HG03097 (cell line): Measurements from ENCODE around the gene SDC1.
"Not testable (repeated sequence)": the region's sequence is repeated elsewhere in the genome, so short reads cannot be mapped to it uniquely, and the experiment has no call there.

Experiments used
- ATAC-seq: cut with Tn5 transposase; IDR thresholded peaks from one replicate; pipeline ENCODE4 v1.9.1; 2021; ENCODE audit not compliant: unreplicated experiment, low FRiP score

SDC1 gene, protein sequence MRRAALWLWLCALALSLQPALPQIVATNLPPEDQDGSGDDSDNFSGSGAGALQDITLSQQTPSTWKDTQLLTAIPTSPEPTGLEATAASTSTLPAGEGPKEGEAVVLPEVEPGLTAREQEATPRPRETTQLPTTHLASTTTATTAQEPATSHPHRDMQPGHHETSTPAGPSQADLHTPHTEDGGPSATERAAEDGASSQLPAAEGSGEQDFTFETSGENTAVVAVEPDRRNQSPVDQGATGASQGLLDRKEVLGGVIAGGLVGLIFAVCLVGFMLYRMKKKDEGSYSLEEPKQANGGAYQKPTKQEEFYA

DNA sequence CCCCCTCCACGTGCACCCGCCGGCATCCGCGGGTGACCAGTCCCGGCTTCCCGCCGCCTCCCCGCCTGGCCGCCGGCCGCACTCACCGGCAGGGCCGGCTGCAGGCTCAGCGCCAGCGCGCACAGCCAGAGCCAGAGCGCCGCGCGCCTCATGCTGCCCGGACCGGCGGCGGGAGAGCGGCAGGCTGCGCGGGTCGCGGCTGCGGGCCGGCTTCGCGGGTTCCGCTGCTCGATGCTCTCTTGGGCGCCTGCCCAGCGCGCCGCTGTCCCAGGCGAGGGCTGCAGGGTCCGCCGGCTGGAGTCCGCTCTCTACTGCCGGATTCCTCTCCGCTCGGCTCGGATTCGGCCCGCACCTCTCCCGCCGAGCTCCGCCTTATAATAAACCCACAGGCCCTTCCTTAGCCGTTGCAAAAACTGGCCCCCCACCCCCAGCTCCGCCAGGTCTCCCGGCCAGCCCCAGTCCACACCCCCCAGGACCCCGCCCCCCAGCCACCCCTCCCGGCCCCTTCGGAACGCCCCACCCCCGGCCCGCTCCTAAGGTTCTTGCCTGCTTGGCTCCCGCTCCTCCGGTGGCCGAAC is at the start of gene SDC1:
Gene SDC1, minus strand, starts transcription at position 415 of the 578 bp plus-strand sequence. Its CDS starts 263 bp downstream, at position 152.
- ATAC-seq: no peak

GRCh38 chr2:20273042-20273441 is 48.1 kb upstream of the SDC1 start:
- no peak for ATAC-seq

DNA sequence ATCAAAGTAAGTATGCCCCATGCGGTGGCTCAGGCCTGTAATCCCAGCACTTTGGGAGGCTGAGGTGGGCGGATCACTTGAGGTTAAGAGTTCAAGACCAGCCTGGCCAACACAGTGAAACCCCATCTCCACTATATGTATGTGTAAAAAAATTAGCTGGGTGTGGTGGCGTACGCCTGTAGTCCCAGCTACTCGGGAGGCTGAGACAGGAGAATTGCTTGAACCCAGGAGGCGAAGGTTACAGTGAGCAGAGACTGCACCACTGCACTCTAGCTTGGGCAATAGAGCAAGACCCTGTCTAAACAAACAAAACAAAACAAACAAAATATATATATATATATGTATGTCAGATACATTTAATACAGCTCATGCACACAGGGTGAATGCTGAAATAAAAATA is 43.4 kb upstream of the SDC1 start:
- not testable (repeated sequence) for ATAC-seq

DNA sequence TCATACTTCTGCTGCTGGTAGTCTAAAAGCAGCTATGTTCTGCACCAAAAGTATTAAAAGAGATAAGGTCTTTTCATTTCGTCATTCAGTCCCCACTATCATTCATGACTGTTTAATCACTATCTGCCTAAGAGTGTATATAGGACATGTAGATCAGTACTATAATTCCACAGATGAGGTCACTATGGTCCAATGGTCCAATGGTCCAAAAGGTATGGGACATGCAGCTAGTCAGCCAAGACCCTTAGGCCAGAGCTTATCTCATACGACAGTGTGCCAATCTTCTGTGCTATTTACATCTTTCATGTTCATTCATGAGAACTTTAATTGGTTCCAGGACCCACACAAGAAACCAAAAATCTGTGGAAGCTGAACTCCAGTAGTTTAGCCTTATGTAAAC is 42.6 kb upstream of the SDC1 start:
- ATAC-seq: no peak

DNA sequence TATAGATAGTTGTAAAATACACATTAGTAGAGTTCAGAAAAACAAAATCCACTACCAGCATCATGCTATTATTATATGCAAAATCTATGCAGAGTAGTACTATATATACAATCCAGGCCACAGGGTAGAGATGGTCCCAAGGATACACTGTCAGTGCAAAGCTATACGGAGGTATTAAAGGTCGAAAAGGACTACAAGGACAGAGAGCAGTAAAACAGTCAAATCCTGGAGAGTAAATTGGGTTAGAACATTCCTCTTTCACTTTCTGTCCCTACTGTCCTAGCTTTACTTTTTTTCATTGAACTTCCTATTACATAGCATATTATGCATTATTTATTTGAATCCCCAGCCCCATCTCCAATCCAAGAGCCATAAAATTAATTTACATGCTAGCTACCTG is 39.7 kb upstream of the SDC1 start:
- no peak for ATAC-seq

DNA sequence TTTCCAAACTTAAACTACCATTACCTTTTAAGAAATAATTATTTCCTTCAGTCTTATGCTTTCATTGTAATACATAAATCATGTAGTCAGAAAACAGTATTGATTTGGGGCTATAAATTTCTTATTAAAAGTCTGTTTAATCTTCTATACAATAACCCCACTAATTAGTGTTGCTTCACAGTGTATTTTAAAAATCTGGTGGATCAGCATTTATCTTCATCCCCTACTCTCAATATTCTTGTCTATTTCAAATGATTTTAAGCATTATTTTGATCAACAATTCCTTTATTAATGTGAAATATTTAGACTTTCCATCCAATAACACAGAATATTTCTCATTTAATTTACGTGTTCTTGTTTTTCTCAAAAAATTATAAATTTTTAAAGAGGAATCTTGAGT is 32.5 kb upstream of the SDC1 start:
- ATAC-seq: no peak

- no peak for ATAC-seq
Observed at GRCh38 chr2:20254731-20255130, 29.8 kb upstream of the SDC1 start.

DNA sequence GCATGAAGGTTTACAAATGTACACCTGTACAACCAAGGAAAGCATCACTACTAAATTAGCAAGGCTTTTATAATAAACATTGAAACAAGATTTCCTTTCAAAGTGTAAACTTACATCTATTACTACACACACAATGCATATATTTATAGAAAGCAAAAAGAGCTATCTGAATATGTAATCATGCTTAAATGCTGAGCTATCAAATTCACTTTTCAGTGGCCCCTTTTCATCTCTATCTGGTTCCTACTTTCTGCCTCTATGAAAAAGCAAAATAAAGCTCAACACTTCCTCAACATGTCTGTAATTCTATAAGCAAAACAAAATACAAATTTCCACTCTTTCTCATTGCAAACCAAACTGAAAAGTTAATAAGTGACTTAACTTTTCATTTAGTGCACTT is 25.5 kb upstream of the SDC1 start:
- ATAC-seq: no peak

- ATAC-seq: no peak
Observed at GRCh38 chr2:20249170-20249569, 24.2 kb upstream of the SDC1 start.

DNA sequence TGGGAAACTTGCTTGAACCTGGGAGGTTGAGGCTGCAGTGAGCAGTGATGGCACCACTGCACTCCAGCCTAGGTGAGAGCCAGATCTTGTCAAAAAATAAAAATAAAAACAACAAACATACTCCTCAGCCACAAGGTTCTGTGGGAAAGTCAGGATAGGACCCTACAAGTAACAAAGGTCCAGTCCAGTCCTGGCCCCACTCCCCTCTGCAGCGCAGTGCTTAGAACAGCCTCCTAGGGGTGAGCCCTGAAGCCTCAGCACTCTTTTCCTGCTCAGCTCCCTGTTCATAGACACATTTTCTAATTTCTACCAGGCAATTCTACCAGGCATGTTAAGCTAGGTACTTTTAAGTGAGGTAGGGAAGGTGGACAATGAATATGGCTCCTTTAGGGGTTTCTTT is 22.2 kb upstream of the SDC1 start:
- no peak for ATAC-seq

DNA sequence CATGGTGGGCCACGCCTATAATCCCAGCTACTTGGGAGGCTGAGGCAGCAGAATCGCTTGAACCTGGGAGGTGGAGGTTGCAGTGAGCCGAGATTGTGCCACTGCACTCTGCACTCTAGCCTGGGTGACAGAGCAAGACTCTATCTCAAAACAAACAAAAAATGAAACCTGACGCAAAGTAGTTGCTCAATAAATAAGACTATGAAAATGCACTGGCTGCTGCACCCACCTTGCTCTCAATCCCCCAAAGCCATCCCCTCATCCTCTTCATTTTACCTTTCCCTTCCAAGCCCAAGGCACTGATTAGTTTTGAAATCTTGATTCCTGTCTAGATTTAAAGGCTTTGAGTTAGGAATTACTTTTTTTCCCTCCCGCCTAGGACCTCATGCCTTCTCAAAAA is 18.7 kb upstream of the SDC1 start:
- not testable (repeated sequence) for ATAC-seq

- ATAC-seq: no peak
Observed at GRCh38 chr2:20242727-20243377, 17.9 kb upstream of the SDC1 start.

DNA sequence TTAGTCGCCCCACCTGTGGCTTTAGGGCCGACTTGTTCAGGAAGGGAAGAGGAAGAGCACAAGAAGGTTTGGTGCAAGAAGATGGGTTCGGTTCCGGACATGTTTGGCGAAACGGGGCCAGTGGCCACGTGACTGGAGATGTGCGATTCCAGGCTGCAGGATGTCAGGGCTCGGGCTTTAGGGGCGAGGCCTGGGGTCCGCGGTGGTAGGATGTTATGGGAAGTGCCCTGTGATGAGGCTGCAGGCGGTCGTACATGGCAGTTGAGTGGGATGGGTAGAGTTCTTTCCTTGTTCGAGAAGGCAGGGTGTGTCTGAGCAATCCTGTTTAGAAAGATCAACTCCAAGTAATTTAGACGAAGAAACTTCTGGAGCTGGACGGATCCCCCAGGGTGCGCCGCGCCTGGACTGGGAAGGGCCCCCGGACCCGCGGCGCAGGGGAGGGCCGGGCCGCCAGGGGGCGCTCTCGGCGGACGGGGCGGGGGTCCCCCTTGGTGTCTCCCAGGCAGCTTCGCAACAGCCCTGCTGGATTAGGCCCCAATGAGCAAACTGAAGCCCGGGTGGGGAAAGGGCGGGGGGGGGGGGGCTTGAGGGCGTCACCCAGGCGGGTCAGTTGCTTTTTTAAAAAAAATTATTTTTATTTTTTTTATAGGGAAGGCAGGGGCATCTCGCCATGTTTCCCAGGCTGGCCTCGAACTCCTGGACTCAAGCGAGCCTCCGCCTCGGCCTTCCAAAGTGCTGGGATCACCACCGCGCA is 17.2 kb upstream of the SDC1 start:
- no peak for ATAC-seq

DNA sequence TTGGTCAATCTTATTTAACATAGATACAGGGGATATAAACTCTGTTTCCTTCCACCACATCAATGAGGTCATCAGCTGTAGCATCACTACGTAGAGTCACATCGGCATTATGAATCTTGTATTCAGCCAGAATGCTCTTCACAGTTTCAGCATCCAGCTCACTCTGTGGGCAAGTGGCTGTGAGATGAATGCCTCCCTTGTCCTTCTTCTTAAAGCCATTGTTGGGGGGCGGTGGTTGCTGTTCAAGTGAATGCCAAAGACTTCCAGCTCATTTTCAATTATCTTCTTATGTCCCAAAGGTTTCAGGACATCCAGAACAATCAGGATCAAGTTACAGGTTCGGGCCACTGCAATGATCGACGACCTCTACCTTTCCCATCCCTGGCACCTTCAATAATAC is 15.4 kb upstream of the SDC1 start:
- ATAC-seq: not testable (repeated sequence)

DNA sequence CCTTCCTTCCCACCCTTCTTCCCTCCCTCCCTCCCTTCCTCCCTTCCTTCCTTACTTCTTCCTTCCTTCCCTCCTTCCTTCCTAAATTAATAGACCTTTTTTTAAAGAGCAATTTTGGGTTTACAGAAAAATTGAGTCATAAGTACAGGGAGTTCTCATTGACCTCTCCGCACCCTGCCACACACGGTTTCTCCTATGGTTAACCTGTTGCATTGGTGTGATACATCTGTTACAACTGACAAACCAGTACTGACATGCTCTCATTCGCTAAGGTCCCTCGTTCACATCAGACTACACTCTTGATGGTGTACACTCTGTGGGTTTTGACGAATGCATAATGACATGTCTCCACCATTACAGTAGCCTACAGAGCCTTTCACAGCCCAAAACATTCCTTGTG is 11.6 kb upstream of the SDC1 start:
- ATAC-seq: no peak

DNA sequence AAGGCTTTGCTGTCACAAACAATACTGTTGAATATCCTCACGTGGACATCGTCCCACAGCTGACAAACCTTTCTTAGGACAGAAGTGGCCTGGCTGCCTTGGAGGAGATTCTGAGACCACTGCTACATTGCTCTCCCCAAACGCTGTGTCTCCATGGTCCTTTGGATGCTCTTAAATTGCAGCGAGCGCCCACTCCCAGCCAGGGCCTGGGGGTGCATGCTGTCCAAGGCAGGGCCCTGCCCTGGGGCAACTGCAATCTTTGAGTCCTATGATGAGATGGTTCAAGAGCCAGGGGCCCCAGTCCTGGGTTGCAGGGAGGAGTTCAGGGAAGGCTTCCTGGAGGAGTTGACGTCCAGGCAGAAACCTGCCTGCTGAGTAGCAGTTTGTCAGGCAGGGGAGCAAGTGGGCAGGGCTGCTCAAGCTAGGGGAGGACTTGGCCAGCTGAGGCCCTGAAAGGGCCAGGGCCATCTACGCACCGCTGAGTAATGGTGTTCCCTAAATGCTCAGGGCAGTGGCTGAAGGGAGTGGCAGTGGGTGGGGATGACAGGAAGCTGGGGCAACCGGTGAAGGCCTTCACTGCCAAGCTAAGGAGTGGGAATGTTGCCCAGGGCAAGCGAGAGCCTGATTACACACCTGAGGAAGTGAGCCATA is 10.8 kb upstream of the SDC1 start:
- ATAC-seq: no peak

DNA sequence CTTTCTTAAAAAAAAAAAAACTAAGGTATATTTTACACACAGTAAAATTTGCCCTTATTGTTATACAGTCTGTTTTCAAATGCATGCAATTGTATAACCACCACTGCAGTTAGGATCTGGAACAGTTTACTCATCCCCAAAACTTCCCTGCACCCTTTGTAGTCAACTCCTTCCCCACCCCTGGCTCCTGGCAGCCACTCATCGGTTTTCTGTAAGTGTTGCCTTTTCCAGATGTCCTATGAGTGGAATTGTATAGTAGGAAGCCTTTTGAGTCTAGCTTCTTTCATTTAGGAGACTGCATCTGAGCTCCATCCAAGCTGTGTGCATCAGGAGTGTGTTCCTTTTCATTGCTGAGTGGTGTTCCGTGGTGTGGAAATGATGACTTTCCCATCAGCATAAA is 9.7 kb upstream of the SDC1 start:
- ATAC-seq: not testable (repeated sequence)

DNA sequence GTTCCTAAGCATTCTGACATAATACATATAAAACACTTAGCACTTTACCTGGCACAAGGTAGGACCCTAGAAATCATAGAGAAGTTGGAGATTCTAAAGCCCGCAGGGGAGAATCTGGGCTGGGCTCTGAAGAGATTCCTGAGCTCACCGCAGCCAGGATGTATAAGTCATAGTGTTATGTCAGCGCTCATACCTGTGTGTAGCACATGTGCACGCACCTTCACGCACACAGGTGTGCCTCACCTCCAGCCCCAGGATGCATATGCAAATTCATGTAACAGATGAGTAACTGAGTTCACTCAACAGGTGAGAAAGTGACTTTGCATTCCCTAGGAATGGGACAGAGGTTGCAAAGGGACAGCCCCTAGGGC is 7.9 kb upstream of the SDC1 start:
- no peak for ATAC-seq

DNA sequence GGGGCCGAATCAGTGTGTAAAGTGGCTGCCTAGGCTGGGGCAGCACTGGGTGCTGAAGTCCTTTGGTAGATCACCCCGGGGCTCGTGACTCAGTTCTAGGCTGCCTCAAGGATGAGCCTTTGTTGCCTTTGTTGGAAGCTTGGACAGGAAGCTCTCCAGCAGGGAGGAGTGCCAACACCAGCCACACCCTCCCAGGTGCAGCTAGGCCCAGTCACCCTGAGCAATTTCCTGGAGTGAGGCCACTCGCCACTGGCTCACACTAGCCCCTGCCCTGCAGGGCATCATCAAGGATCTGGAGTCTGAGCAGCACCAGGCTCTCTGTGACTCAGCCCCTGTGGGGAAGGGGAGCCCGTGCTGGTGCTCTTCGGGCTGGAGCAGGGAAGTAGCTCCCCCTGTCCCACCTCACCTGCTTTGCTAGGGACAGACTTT is 6.7 kb upstream of the SDC1 start:
- no peak for ATAC-seq

- no peak for ATAC-seq
Observed at GRCh38 chr2:20231159-20231558, 6.2 kb upstream of the SDC1 start.

GRCh38 chr2:20230114-20230425 is 5.1 kb upstream of the SDC1 start:
- ATAC-seq: no peak
